ENCODE data around the gene BACH2. TPM values are rescaled to one million over a fixed set of nuclear protein-coding genes. Genes with fewer than 3 reads are reported as not detected.

BACH2 gene
- total and polyA plus RNA-seq, 2 of the 4 experiments (the other 2 are of a cell fraction): 1.3 to 1.4 TPM

DNA sequence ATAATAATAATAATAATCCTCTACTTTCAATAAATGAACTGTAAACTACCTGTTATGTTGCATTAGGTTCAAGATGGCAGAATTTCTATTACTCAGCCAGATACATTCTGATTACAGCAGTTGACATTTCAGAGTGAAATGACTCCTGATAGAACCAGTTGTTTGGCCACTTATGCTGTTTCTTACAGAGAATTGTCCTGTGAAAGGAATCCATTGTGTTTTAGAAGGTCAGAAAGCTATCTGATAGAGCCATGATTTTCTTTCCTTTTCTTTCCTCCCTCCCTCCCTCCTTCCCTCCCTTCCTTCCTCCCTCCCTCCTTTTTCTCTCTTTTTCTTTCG is 385.8 kb downstream of the BACH2 start:
- TF ChIP-seq RAD21 (IDR thresholded peaks at IDR 0.05; ENCODE audit: low read length): no peak
- TF ChIP-seq USF2 (IDR thresholded peaks at IDR 0.05; ENCODE audit: low read depth, low read length): no peak
- TF ChIP-seq RCOR1 (IDR thresholded peaks at IDR 0.05; ENCODE audit: insufficient replicate concordance, low read length): no peak
- TF ChIP-seq MAFK (IDR thresholded peaks at IDR 0.05; ENCODE audit: low read depth, low read length): no peak
- TF ChIP-seq RFX5 (IDR thresholded peaks at IDR 0.05; ENCODE audit: low read depth, low read length): no peak
- TF ChIP-seq FOS (IDR thresholded peaks at IDR 0.05; ENCODE audit: low read depth, low read length): no peak
- TF ChIP-seq, protein P1, sequence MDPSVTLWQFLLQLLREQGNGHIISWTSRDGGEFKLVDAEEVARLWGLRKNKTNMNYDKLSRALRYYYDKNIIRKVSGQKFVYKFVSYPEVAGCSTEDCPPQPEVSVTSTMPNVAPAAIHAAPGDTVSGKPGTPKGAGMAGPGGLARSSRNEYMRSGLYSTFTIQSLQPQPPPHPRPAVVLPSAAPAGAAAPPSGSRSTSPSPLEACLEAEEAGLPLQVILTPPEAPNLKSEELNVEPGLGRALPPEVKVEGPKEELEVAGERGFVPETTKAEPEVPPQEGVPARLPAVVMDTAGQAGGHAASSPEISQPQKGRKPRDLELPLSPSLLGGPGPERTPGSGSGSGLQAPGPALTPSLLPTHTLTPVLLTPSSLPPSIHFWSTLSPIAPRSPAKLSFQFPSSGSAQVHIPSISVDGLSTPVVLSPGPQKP (IDR thresholded peaks at IDR 0.05; ENCODE audit: borderline replicate concordance, low read depth, low read length): no peak
- no peak for TF ChIP-seq NFE2L2 (IDR thresholded peaks at IDR 0.05; ENCODE audit: low read depth, low read length)
- TF ChIP-seq SMC3 (IDR thresholded peaks at IDR 0.05; ENCODE audit: low read depth, low read length): no peak
- ChIA-PET CTCF (interaction anchor here (0.7 kb wide), 1 partner anchor 571 kb away, joined by 3 read pairs; no protein-coding TSS in a partner anchor), POLR2A (ENCODE audit: unreplicated experiment) (no interaction called here)
- H2BK15ac ChIP-seq (ENCODE audit: low read depth, low read length): no peak overlapping the region
- in situ Hi-C loops (cut with MboI; ENCODE audit: low sequenced_read_pairs) (no loop called here), intact Hi-C loops (cut with micrococcal nuclease) (no loop called here), dilution Hi-C loops (cut with HindIII; ENCODE audit: low sequenced_read_pairs, unreplicated experiment) (no loop called here)
- H3K36me3 ChIP-seq (ENCODE audit: control insufficient read depth, insufficient read depth, low read length): no peaks in the 10 kb centered on the region
- H3K23ac ChIP-seq (ENCODE audit: low read depth, low read length): no peak overlapping the region
- H2BK20ac ChIP-seq (ENCODE audit: low read depth, low read length): no peak overlapping the region
- 67% methylated on average over 1 of the region's 1 CpG; no CpG with 5 or more reads in 1 of the 2 experiments for WGBS, 2 experiments (ENCODE audit: extremely low coverage in 2 of 2, insufficient read length in 1 of 2)
- H2BK120ac ChIP-seq (ENCODE audit: low read depth, low read length): no peak overlapping the region
- no peak for DNase-seq
- no peak overlapping the region for H3K18ac ChIP-seq (ENCODE audit: low read depth, low read length)
- H3K9me1 ChIP-seq (ENCODE audit: insufficient read depth, low read length): no peaks in the 10 kb centered on the region
- peaks cover 3% of the 10 kb centered on the region for H3K27me3 ChIP-seq (ENCODE audit: control insufficient read depth, insufficient read depth, low read length)
- no peak overlapping the region for H4K91ac ChIP-seq (ENCODE audit: insufficient read depth, low read depth, low read length)
- no peak overlapping the region for H2AFZ ChIP-seq (replicated peaks; ENCODE audit: low read length, poor library complexity)
- BruUV-seq (replicated peaks): no TSS peak
- no peaks in the 10 kb centered on the region for H3K4me1 ChIP-seq (ENCODE audit: control insufficient read depth, insufficient read depth, low read length)
- H2AK9ac ChIP-seq (replicated peaks; ENCODE audit: low read depth, low read length, poor library complexity): no peak overlapping the region
- no peaks in the 10 kb centered on the region for H3K79me1 ChIP-seq (ENCODE audit: low read depth in 1 of 2, low read length in 2 of 2)
- no peak overlapping the region for H4K8ac ChIP-seq (ENCODE audit: low read depth in 2 of 2, low read length in 2 of 2)
- H2BK5ac ChIP-seq (ENCODE audit: low read depth, low read length, poor library complexity, severe bottlenecking): no peak overlapping the region
- H3K14ac ChIP-seq (replicated peaks; ENCODE audit: low read depth, low read length): no peak overlapping the region
- H3K56ac ChIP-seq (ENCODE audit: extremely low read depth, insufficient read depth, low read length): no peak overlapping the region
- no peak overlapping the region for H3K9ac ChIP-seq (ENCODE audit: low read depth, low read length)
- H4K20me1 ChIP-seq (ENCODE audit: insufficient read depth, low read length): no peaks in the 10 kb centered on the region
- no peak overlapping the region for H3K27ac ChIP-seq (ENCODE audit: insufficient read depth, low read length)
- no peaks in the 10 kb centered on the region for H3K9me3 ChIP-seq (ENCODE audit: control insufficient read depth, insufficient read depth, low read length)
- H3K4me3 ChIP-seq (ENCODE audit: insufficient read depth, low read depth, low read length): no peak overlapping the region
- no peak overlapping the region for H4K5ac ChIP-seq (ENCODE audit: low read depth, low read length)
- H2AK5ac ChIP-seq (ENCODE audit: low read depth, low read length): no peak overlapping the region
- H3K4me2 ChIP-seq (ENCODE audit: low read depth, low read length): no peak overlapping the region
- no peak overlapping the region for H3K4ac ChIP-seq (ENCODE audit: low read depth, low read length)
- ATAC-seq (ENCODE audit: low read depth): no peak
